GM18907 (cell line): ENCODE data around the gene VMO1.

Source experiments
- ATAC-seq: cut with Tn5 transposase; IDR thresholded peaks from one replicate; pipeline ENCODE4 v1.9.1; 2021; ENCODE audit warnings: mild to moderate bottlenecking, moderate library complexity; ENCODE audit not compliant: unreplicated experiment

Gene VMO1

GRCh38 chr17:4800462-4801196 lies 14.5 kb upstream of the VMO1 start:
- ATAC-seq = no peak

- ATAC-seq = no peak
These were observed 10.4 kb upstream of the VMO1 start for GRCh38 chr17:4796552-4796920.

GRCh38 chr17:4795168-4795567 lies 9.0 kb upstream of the VMO1 start:
- no peak for ATAC-seq

- no peak for ATAC-seq
These were observed 4.5 kb upstream of the VMO1 start for GRCh38 chr17:4790705-4791088.

- ATAC-seq = peak; percentile 86
These were observed 4.0 kb upstream of the VMO1 start for GRCh38 chr17:4789951-4790704.

GRCh38 chr17:4789701-4789950 lies 3.5 kb upstream of the VMO1 start:
- no peak for ATAC-seq

GRCh38 chr17:4788807-4789700 lies 2.9 kb upstream of the VMO1 start, which contains the start of gene GLTPD2:
Gene GLTPD2, plus strand, starts transcription at chr17:4788964. Its CDS starts 48 bp downstream, at chr17:4789012.
- ATAC-seq = no peak

GRCh38 chr17:4788159-4788806 lies 2.1 kb upstream of the VMO1 start:
- no peak for ATAC-seq

GRCh38 chr17:4786516-4786915 lies 352 bp upstream of the VMO1 start:
- ATAC-seq = no peak

- ATAC-seq = no peak
These were observed 656 bp downstream of the VMO1 start for GRCh38 chr17:4785311-4786105.

- ATAC-seq = no peak
These were observed 3.5 kb downstream of the VMO1 start for GRCh38 chr17:4782652-4783051.

- no peak for ATAC-seq
These were observed 5.7 kb downstream of the VMO1 start for GRCh38 chr17:4780325-4780955.

GRCh38 chr17:4777969-4778760 lies 8.0 kb downstream of the VMO1 start:
- ATAC-seq = no peak

GRCh38 chr17:4772235-4772613 lies 13.9 kb downstream of the VMO1 start:
- no peak for ATAC-seq

GRCh38 chr17:4771519-4772234 lies 14.5 kb downstream of the VMO1 start, which contains the start of gene TM4SF5:
Gene TM4SF5, plus strand, starts transcription at chr17:4771886. Its CDS starts 37 bp downstream, at chr17:4771923.
- no peak for ATAC-seq

GRCh38 chr17:4769628-4770027 lies 16.5 kb downstream of the VMO1 start:
- ATAC-seq = no peak

GRCh38 chr17:4768298-4768697 lies 17.9 kb downstream of the VMO1 start:
- ATAC-seq = no peak

GRCh38 chr17:4766723-4767122 lies 19.4 kb downstream of the VMO1 start:
- ATAC-seq = no peak
